Measurements from ENCODE around the gene B4GALT6.

Gene B4GALT6

GRCh38 chr18:31649978-31650719, 34.2 kb downstream of the B4GALT6 start:
- no peak overlapping the region for H3K4me3 ChIP-seq (ENCODE audit: control insufficient read depth, low read depth, low read length)
- no peak for TF ChIP-seq CTCF (IDR thresholded peaks at IDR 0.05; ENCODE audit: control insufficient read depth, insufficient read depth, low read depth, low read length, missing control alignments)
- DNase-seq (ENCODE audit: low read depth): no peak

GRCh38 chr18:31649449-31649848, 34.9 kb downstream of the B4GALT6 start:
- TF ChIP-seq CTCF (IDR thresholded peaks at IDR 0.05; ENCODE audit: control insufficient read depth, insufficient read depth, low read depth, low read length, missing control alignments): no peak

GRCh38 chr18:31648966-31649429, 35.4 kb downstream of the B4GALT6 start:
- TF ChIP-seq CTCF (IDR thresholded peaks at IDR 0.05; ENCODE audit: control insufficient read depth, insufficient read depth, low read depth, low read length, missing control alignments): no peak
- no peak for DNase-seq (ENCODE audit: low read depth)

More at GRCh38 chr18:31649449-31649848, 34.9 kb downstream of the B4GALT6 start:
- no peak for DNase-seq (ENCODE audit: low read depth)
- no peak overlapping the region for H3K4me3 ChIP-seq (ENCODE audit: control insufficient read depth, low read depth, low read length)

GRCh38 chr18:31648458-31648857, 35.9 kb downstream of the B4GALT6 start:
- H3K4me3 ChIP-seq (ENCODE audit: control insufficient read depth, low read depth, low read length): no peak overlapping the region
- no peak for DNase-seq (ENCODE audit: low read depth)
- TF ChIP-seq CTCF (IDR thresholded peaks at IDR 0.05; ENCODE audit: control insufficient read depth, insufficient read depth, low read depth, low read length, missing control alignments): no peak

More at GRCh38 chr18:31648966-31649429, 35.4 kb downstream of the B4GALT6 start:
- H3K4me3 ChIP-seq (ENCODE audit: control insufficient read depth, low read depth, low read length): no peak overlapping the region

- no peak for DNase-seq (ENCODE audit: low read depth)
- H3K4me3 ChIP-seq (ENCODE audit: control insufficient read depth, low read depth, low read length): no peak overlapping the region
- no peak for TF ChIP-seq CTCF (IDR thresholded peaks at IDR 0.05; ENCODE audit: control insufficient read depth, insufficient read depth, low read depth, low read length, missing control alignments)
These were observed 37.1 kb downstream of the B4GALT6 start for GRCh38 chr18:31647127-31647753.

GRCh38 chr18:31646332-31647126, 37.9 kb downstream of the B4GALT6 start:
- no peak for DNase-seq (ENCODE audit: low read depth)

More at GRCh38 chr18:31646332-31647126, 37.9 kb downstream of the B4GALT6 start:
- H3K4me3 ChIP-seq (ENCODE audit: control insufficient read depth, low read depth, low read length): no peak overlapping the region
- TF ChIP-seq CTCF (IDR thresholded peaks at IDR 0.05; ENCODE audit: control insufficient read depth, insufficient read depth, low read depth, low read length, missing control alignments): no peak

Measured in AG09309 (cell line).